Heart left ventricle (tissue), 13 donors: Measurements from ENCODE around the gene LYPD6B.

ENCODE experiments used
- POLR2A ChIP-seq, 2 donors: fragments of 450-650 bp; IDR thresholded peaks; one replicate each; pipeline ENCODE4 v1.6.1; 2017; ENCODE audit warnings: antibody characterized with exemption in 2 of 2, mild to moderate bottlenecking in 2 of 2, moderate library complexity in 2 of 2
- TF ChIP-seq, protein P1 (sequence below), 12 donors: fragments of 200-600 bp; sonication (generic) in 4 of 12; IDR thresholded peaks; one replicate each; pipeline versions ENCODE4 v1.5.0 to v1.8.0; 2018 to 2022; ENCODE audit warnings: antibody characterized with exemption in 12 of 12, mild to moderate bottlenecking in 5 of 12
- donor health status: ischemic (EF 13 %, LVEDD 7.1; RV severe dilation, severe dysfunction).
- donor health status: DM: no; HTN: yes; CAD: no.
- donor health status: DM: no; HTN: no; CAD: no.
- donor health status: ischemic (EF 25% LVEDD 6.9; RV normal size, moderate dysfunction).
- donor health status: ischemic (EF 25% LVEDD 5.7; RV mildly dilated, moderate dysfunction).
- donor health status: ischemic (EF 35%, LVEDD 5.7; RV mildly dilated, moderate dysfunction).
- donor health status: nonischemic (EF 11% LVEDD 7.7; RV severe dilation, severe dysfunction).
- donor health status: DM: yes; HTN: yes; CAD: no.
- donor health status: PGD.
- donor health status: ischemic (EF 29% LVEDD 5.4; RV normal size, mild dysfunction).
- donor health status: nonischemic (EF 23%, LVEDD 6.1; RV moderate dilation, normal function).

DNA sequence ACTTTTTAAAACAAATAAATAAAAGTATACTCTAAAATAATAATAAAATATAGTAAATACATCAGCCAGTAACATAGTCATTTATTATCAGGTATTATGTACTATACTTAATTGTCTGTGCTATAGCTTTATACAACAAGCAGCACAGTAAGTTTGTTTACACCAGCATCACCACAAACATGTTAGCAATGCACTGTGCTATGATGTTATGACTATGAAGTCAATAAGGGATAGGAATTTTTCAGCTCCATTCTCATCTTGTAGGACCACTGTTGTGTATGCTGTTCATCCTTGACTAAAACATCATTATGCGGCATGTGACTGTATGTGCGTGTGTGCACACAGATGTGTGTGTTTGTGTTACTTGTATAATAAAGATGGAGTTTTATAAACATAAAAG, 137.5 kb downstream of the LYPD6B start:
- TF ChIP-seq, protein P1, sequence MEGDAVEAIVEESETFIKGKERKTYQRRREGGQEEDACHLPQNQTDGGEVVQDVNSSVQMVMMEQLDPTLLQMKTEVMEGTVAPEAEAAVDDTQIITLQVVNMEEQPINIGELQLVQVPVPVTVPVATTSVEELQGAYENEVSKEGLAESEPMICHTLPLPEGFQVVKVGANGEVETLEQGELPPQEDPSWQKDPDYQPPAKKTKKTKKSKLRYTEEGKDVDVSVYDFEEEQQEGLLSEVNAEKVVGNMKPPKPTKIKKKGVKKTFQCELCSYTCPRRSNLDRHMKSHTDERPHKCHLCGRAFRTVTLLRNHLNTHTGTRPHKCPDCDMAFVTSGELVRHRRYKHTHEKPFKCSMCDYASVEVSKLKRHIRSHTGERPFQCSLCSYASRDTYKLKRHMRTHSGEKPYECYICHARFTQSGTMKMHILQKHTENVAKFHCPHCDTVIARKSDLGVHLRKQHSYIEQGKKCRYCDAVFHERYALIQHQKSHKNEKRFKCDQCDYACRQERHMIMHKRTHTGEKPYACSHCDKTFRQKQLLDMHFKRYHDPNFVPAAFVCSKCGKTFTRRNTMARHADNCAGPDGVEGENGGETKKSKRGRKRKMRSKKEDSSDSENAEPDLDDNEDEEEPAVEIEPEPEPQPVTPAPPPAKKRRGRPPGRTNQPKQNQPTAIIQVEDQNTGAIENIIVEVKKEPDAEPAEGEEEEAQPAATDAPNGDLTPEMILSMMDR (IDR thresholded peaks at IDR 0.05) = no peak
- TF ChIP-seq POLR2A (IDR thresholded peaks at IDR 0.05) = no peak
